ENCODE results near the gene ST6GALNAC2.
A peak's percentile ranks its signal among the peaks of the same experiment; 100 is the strongest.

ST6GALNAC2 gene

GRCh38 chr17:76585649-76586593 lies at the start of gene ST6GALNAC2:
TSS of gene ST6GALNAC2 (minus strand) at chr17:76585860. CDS start at chr17:76585808, 52 bp downstream.
- peaks cover 77% of the 10 kb centered on the region for H3K27me3 Mint-ChIP-seq (ENCODE audit: low read depth)
- H3K9me3 Mint-ChIP-seq: peaks cover 5% of the 10 kb centered on the region
- peak in 2 of 3 experiments; percentile 4 to 34 for TF ChIP-seq CTCF (IDR thresholded peaks at IDR 0.05; ENCODE audit: unreplicated experiment in 3 of 3)
- no peaks in the 10 kb centered on the region for H3K36me3 Mint-ChIP-seq (ENCODE audit: low read depth)
- H3K27ac Mint-ChIP-seq: no peak within 1 kb of the TSS
- peak within 1 kb of the TSS; percentile 74 to 81 (median 74) for H3K4me3 Mint-ChIP-seq
- H3K4me1 Mint-ChIP-seq: peaks cover 17% of the 10 kb centered on the region

DNA sequence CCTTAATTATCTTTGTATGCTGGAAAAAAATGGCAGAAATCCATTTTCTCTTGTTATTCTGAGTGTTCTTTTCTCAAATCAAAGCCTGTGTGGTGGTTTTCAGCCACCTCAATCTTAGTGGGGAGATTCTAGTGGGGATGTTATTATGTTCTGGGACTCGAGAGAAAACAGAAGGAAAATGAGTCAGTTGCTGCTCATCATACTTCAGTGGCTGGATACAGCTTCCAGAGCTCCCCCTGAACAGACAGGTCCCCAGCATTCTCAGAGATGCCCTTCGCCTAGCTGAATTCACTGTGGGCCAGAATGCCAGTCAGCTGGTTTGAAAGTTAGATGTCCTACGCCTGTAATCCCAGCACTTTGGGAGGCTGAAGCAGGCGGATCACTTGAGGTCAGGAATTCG lies 49.4 kb upstream of the ST6GALNAC2 start:
- Mint-ChIP-seq H3K9me3 (no peaks in the 10 kb centered on the region), H3K27me3 (ENCODE audit: low read depth) (no peaks in the 10 kb centered on the region), H3K27ac (peak overlapping the region in 2 of 3 experiments; percentile 39 to 45), H3K36me3 (ENCODE audit: low read depth) (no peaks in the 10 kb centered on the region), H3K4me1 (peaks cover 30% of the 10 kb centered on the region), H3K4me3 (no peak overlapping the region)
- TF ChIP-seq CTCF (IDR thresholded peaks at IDR 0.05; ENCODE audit: unreplicated experiment in 3 of 3): no peak

- H3K4me3 Mint-ChIP-seq: no peak overlapping the region
- no peak for TF ChIP-seq CTCF (IDR thresholded peaks at IDR 0.05; ENCODE audit: unreplicated experiment in 3 of 3)
- no peaks in the 10 kb centered on the region for H3K27me3 Mint-ChIP-seq (ENCODE audit: low read depth)
- no peaks in the 10 kb centered on the region for H3K9me3 Mint-ChIP-seq
- peaks cover 20% of the 10 kb centered on the region for H3K4me1 Mint-ChIP-seq
- H3K27ac Mint-ChIP-seq: peak overlapping the region in 2 of 3 experiments; percentile 3 to 23
- no peaks in the 10 kb centered on the region for H3K36me3 Mint-ChIP-seq (ENCODE audit: low read depth)
These were observed 48.1 kb upstream of the ST6GALNAC2 start for GRCh38 chr17:76633628-76634328.

- no peak for TF ChIP-seq CTCF (IDR thresholded peaks at IDR 0.05; ENCODE audit: unreplicated experiment in 3 of 3)
- H3K4me3 Mint-ChIP-seq: no peak overlapping the region
- peak overlapping the region; percentile 26 to 94 (median 80) for H3K27ac Mint-ChIP-seq
- H3K9me3 Mint-ChIP-seq: no peaks in the 10 kb centered on the region
- no peaks in the 10 kb centered on the region for H3K36me3 Mint-ChIP-seq (ENCODE audit: low read depth)
- no peaks in the 10 kb centered on the region for H3K27me3 Mint-ChIP-seq (ENCODE audit: low read depth)
- H3K4me1 Mint-ChIP-seq: peaks cover 17% of the 10 kb centered on the region
These were observed 46.3 kb upstream of the ST6GALNAC2 start for GRCh38 chr17:76631821-76632565.

DNA sequence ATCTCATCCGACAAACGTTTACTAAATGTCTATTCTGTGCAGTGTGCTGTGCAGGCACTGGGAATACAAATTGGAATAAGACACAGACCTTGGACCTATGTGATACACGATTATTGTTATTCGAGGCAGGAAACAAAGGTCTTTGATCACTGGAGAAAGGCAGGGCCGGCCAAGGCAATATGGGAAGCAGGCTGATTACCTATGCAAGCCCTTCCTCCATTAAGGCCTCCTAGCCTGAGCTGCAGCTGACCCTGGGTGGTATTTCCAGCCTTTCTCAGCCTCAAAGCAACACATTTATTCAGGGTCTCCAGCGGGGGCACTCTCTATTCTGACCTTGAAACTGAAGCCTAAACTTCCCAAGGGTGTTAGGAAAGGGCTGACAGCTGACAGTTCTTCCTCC lies 44.5 kb upstream of the ST6GALNAC2 start:
- Mint-ChIP-seq H3K27ac (peak overlapping the region in 2 of 3 experiments; percentile 71 to 79), H3K27me3 (ENCODE audit: low read depth) (peaks cover 10% of the 10 kb centered on the region), H3K9me3 (no peaks in the 10 kb centered on the region), H3K4me1 (peaks cover 17% of the 10 kb centered on the region), H3K36me3 (ENCODE audit: low read depth) (no peaks in the 10 kb centered on the region), H3K4me3 (no peak overlapping the region)
- no peak for TF ChIP-seq CTCF (IDR thresholded peaks at IDR 0.05; ENCODE audit: unreplicated experiment in 3 of 3)

Measured in nephron (organoid).